T47D (cell line): Measurements from ENCODE around the gene MARCKSL1.

Source experiments
- DNase-seq, 2 experiments: peaks; one replicate each; pipeline versions ENCODE4 v3.0.0 to v3.0.0-alpha.2; 2011 to 2012; ENCODE audit warnings: low read depth in 1 of 2, low spot score in 1 of 2
- JUND ChIP-seq: IDR thresholded peaks from 2 replicates; pipeline ENCODE4 v1.6.1; 2012; ENCODE audit warnings: low read depth
- in situ Hi-C: cut with HindIII; loops from 2 replicates; pipeline ENCODE4 v1.10.0; 2016; ENCODE audit warnings: low sequenced_read_pairs, low pct_unique_long_range_greater_than_20kb

MARCKSL1 gene

GRCh38 chr1:32349211-32349708 lies 13.2 kb upstream of the MARCKSL1 start:
- no peak for TF ChIP-seq JUND
- in situ Hi-C loops, result no loop called here
- DNase-seq, result no peak

GRCh38 chr1:32346532-32347157 lies 10.6 kb upstream of the MARCKSL1 start:
- in situ Hi-C loops, result no loop called here
- no peak for TF ChIP-seq JUND
- DNase-seq, result no peak

- TF ChIP-seq JUND, result no peak
- DNase-seq, result no peak
- in situ Hi-C loops, result no loop called here
Measured at GRCh38 chr1:32345289-32345827, 9.3 kb upstream of the MARCKSL1 start.

DNA sequence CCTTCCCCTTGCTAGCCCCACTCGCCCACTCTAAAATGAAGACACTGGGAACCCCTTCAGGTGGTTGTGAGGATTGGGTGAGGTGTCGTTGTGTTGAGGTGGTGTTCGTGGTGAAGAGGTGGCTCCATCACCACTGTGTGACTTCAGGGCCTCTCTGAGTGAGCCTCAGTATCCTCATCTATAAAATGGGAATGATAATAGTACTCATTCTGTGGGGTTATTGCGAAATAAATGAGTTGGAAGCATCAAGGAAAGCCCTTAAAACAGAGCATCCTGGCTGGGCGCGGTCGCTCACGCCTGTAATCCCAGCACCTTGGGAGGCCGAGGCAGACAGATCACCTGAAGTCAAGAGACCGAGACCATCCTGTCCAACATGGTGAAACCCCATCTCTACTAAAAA lies 6.7 kb upstream of the MARCKSL1 start:
- TF ChIP-seq JUND, result no peak
- in situ Hi-C loops, result no loop called here
- DNase-seq, result no peak

DNA sequence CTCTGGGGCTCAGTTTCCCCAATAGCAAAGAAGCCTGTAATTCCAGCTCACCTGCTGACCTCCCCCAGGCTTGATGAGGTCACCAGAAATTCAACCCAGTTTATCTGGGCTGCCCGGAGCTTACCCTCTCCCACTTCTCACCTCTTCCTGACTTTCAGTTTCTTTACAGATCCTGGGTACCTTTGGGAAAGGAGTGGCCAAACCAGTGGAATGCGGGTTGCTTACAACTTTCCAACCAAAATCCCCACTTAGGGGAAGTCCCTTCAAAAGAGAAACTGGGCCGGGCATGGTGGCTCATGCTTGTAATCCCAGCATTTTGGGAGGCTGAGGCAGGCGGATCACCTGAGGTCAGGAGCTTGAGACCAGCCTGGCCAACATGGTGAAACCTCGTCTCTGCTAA lies 5.9 kb upstream of the MARCKSL1 start:
- no peak for DNase-seq
- in situ Hi-C loops, result no loop called here
- TF ChIP-seq JUND, result no peak

- DNase-seq, result no peak
- in situ Hi-C loops, result no loop called here
- TF ChIP-seq JUND, result no peak
Measured at GRCh38 chr1:32341186-32341757, 5.2 kb upstream of the MARCKSL1 start.

DNA sequence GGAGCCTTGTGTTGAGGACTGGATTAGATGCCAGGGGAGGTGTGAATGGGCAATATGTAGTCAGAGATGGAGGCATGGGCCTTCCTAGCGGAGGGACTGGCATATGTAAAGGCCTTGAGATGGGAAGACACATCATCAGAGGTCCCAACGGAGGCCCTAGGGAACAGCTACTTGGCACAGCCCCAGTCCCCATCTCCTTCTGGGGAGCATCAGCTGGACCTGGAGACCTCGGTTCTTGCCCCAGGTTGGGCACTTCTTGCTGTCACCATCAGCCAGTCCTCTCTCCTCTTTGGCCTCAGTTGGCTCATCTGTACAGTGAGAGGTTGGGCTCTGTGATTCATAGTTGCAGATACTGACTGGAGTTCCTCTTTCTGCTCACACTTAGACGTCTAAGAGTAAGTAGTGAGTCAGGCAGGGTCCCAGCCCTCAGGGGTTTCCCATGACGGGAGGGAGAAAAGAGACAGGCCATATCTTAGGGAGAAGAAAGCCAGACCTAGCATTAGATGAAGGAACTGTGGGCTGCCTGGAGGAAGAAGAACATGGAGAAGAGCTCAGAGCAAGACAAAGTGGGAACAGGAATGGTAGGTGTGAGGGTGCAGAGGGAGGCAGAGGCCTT lies 3.4 kb upstream of the MARCKSL1 start:
- no peak for TF ChIP-seq JUND
- no peak for DNase-seq
- in situ Hi-C loops, result no loop called here

DNA sequence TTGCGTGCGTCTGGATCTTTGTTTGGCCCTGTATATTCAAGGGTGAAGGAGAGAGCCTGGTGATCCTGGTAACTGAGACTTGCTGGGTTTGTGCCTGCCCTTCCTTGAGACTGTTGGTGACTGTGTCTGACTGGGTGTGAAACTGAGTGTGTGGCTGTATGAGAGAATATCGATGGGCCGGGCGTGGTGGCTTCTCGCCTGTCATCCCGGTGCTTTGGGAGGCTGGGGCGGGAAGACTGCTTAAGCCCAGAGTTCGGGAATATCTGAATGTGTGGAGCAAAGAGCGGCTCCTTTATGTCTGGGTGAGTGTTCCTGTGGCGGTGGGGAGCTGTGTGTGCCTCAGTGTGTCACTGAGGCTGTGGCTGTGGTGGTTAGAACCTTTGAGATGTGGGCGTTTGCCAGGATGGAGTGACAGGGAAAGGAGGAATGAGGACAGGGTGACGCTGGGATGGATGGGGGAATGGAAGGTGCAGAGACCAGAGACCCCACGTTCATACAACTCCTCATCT lies 2.7 kb upstream of the MARCKSL1 start:
- in situ Hi-C loops, result no loop called here
- TF ChIP-seq JUND, result no peak
- no peak for DNase-seq

- DNase-seq, result no peak
- TF ChIP-seq JUND, result no peak
- in situ Hi-C loops, result no loop called here
Measured at GRCh38 chr1:32337855-32338636, 2.0 kb upstream of the MARCKSL1 start.

DNA sequence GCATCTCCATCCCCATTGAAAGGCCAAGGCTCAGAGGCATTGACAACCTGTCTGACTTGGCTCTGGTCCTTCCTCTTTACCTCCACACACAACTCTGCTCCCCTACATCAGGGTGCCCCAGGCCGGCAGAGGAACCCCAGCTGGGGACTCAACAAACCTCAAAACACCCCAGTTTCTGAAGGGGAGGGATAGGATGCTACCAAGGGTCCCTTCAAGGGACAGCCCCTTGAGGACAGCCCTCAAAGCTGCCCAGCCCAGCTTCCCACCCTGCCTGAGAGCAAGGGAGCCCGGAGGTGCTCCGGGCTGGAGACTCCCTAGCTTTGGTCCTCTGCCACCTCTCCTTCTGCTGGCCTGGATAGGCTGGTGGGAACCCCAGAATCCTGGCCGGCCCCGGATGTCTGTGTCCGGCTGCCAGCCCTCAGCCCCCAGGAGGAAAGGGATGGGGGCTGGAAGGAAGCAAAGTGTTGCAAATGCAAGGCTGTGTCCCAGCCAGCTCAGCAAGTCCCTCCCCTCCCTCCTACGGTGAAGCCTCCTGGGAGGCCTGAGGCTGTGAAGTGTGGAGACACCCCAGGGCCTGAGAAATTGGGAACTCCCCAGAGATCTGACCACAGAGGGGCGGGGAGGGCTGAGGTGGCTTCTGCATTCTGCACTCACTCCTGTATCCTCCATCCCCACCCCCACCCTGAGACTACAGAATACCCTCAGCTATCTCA lies 1.1 kb upstream of the MARCKSL1 start:
- DNase-seq, result no peak
- TF ChIP-seq JUND, result no peak
- in situ Hi-C loops, result no loop called here

DNA sequence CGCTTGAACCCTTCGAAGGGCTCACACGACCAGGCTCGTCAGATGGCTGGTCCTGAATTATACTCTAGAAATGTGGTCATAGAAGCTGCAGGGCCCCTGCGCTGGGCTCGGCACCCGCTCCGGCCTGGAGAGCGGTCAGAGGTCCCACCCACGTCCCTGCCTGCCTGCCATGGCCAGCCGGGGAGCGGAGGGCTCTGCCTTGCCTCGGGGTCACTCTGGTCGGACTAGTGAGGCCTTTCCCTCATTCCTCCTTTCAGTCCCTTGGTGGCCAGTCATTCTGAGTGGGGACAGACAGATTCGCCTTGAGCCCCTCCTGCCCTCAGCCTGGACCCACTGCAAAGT lies 529 bp upstream of the MARCKSL1 start:
- no peak for DNase-seq
- in situ Hi-C loops, result no loop called here
- no peak for TF ChIP-seq JUND

- in situ Hi-C loops, result no loop called here
- TF ChIP-seq JUND, result no peak
- no peak for DNase-seq
Measured at GRCh38 chr1:32335535-32335789, 571 bp downstream of the MARCKSL1 start.
